LoVo (cell line): ENCODE measurements around the gene PSMF1.
A peak's percentile ranks its signal among the peaks of the same experiment; 100 is the strongest.

ENCODE experiments used
- DNase-seq: peaks from one replicate; pipeline ENCODE4 v3.0.0-alpha.2; 2016; ENCODE audit warnings: low spot score

PSMF1 gene

DNA sequence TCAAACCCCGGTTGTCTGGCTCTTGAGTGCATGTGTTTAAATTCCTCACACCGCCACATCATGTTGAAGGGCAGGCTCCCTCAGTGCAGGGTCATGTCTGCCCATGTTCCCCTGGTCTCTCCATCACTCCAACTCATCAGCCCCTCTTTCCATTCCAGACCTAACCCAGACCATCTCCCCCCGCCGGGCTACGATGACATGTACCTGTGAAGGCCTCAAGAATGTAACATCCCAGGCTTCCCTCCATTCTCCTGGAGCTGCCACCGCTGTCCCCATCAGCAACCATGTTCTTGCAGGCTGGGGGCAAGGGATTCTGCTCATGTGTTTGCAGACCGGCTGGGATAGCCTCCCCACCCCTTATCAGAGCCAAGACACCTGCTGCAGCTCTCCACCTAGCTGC is 46.5 kb downstream of the PSMF1 start:
- no peak for DNase-seq

DNA sequence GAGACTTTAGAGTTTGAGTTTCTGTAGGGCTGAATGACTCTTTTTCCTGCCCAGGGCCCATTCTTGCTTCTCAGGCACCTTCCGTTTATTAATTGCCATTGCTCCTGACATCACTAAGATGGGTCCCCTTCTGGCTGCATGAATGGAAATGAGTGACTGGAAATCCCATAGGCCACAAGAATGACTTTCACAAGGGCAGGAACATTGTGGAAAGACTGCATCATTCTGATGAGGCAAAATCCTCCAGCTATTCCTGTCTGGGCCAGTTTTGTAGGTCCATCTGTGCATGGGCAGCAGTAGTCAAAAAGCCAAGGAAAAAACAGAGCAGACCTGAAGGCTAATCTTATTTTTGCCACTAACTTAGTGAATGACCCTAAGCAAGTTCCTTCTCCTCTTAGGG is 47.1 kb downstream of the PSMF1 start:
- DNase-seq, result no peak

DNA sequence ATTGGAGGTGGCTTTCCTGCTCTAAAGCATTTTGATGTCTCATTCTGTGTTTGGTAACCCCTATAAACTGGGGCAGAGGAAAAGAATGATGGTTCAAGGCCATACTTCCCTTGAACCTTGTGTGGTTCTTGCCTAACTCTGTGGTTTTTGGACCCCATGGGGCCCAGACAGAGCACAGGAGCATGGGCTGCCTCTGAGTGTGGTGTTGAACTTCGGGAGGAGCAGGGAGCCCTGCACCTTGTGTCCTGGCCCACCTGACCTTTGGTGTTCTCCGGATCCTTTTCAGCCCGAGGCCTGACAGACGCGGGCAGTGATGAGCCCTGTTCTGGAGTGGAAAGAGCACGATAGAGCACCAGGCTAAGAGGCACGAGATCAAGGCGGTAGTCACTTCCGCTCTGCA is 47.5 kb downstream of the PSMF1 start:
- no peak for DNase-seq

DNA sequence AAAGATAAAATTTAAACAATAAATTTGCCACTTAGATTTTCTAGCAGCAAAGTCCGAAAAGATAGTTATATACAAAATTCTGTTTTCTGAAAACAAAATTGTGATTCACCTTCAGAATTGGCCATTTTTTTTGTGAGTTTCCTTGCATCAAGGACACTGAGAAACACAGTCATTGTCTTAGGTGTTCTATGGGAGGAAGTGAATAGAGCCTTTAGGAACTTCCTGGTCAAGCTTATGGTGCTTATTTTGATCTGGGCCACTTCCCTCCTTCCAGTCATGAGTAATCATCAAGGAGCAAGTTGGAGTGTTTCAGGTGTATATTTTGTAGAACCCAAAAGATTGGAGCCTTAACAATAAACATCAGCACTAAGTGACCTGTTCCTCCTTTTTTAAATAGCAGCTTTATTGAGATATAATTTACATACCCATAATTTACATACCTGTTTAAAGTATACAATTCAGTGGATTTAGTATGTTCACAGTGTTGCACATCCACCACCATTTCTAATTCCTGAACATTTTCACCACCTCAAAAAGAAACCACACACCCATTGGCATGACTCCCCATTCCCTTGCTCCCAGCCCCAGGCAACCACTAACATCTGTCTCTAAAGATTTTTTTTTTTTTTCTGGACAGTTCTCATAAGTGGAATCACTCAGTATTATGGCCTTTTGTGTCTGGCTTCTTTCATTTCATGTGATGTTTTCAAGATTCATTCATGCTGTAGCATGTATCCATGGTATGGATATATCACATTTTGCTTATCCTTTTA is 48.7 kb downstream of the PSMF1 start:
- no peak for DNase-seq

DNA sequence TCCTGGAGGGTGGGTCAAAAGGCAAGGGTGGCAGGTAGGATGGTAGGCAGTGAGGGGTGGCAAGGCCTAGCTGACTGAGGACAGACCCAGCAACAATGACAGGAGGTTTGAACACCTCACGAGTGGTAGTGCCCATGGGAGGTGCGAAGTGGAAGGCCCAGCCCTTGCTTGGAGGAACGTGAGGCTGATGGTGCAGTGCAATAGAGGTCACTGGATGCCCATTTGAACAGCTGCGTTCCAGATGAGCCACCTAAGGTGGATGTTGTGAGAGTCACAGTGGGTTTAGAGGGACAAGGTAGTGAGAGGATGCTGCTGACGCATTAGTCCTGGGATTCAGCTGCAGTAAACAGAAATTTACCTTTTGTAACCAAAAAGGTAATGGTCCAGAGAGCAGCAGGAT is 50.8 kb downstream of the PSMF1 start:
- DNase-seq, result no peak

GRCh38 chr20:1171461-1172093 is 53.2 kb downstream of the PSMF1 start:
- DNase-seq, result no peak

- DNase-seq, result no peak
These were observed 55.3 kb downstream of the PSMF1 start for GRCh38 chr20:1173698-1174097.

DNA sequence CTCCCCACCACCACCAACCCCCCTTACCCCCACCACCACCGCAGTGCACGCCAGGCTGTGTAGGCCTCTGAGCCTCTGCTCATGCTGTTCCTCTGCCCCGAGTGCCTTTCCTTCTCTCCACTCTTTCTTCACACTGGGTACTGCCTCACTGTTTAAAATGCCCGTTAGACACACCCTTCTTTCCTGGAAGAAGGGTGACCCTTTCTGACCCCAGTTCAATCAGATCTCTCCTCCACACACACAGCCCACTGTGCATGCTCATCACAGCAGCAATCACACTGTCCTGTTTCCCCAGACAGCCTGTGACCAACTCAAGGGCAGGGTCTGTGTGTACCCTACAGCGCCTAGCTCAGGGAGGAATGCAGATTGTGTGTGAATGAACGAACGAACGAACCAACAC is 56.4 kb downstream of the PSMF1 start:
- no peak for DNase-seq

GRCh38 chr20:1177680-1178079 is 59.3 kb downstream of the PSMF1 start:
- DNase-seq, result no peak

- DNase-seq, result no peak
These were observed 59.7 kb downstream of the PSMF1 start for GRCh38 chr20:1178103-1178502.

GRCh38 chr20:1178623-1179022 is 60.2 kb downstream of the PSMF1 start:
- no peak for DNase-seq

DNA sequence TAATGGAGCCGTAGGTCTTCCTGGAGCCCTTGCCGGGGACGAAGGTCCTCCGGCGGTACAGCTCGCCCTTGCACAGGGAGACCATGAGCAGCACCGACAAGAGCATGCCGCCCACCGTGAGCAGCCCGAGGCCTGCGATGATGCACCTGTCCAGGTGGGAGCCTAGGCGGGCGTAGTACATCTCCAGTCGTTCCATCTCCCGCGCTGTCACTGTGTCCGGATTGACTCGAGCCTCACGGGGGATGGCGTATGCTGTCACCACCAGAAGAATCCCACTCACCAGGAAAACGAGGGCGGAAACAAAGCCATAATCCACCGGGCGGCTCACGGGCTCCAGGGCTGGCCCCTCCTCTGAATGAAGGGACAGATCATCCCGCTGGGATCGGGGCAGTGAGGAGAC is 62.5 kb downstream of the PSMF1 start:
- DNase-seq, result no peak

DNA sequence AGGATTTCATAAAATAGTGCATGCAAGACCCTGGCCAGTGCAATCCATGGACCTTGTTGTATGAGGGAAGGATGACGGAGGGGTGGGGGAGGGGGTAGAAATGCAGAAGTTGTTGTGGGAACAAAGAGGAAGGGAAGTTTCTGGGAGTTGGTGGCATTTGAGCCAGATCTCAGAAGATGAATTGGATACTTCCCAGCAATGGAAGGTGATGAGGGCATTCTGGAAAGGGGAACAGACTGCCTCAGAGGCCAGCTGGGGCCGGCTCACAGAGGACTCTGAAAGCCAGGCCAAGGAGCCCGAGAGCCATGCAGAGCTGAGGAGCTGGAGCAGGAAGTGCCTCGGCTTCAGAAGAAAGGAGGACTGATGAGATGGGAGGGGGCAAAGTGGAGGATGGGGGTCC is 63.7 kb downstream of the PSMF1 start:
- no peak for DNase-seq

DNA sequence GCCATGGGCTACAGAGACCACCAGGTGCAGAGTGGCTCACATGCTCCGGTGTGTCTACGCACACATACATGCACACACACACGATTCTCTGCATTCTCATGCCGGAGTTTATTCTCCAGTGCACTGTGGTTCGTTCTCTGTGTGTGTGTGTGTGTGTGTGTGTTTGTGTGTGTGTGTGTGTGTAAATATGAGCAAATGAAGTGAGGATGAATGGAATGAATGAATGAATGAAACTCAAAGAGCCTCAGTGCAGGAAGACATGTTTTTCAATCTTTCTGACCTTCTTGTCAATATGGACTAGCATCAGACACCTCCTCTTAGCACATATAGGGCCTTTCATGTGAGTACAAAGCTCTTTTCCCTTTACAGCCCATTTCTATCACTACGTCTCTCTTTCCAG is 64.8 kb downstream of the PSMF1 start:
- DNase-seq, result no peak

- no peak for DNase-seq
These were observed 65.8 kb downstream of the PSMF1 start for GRCh38 chr20:1184260-1184637.

DNA sequence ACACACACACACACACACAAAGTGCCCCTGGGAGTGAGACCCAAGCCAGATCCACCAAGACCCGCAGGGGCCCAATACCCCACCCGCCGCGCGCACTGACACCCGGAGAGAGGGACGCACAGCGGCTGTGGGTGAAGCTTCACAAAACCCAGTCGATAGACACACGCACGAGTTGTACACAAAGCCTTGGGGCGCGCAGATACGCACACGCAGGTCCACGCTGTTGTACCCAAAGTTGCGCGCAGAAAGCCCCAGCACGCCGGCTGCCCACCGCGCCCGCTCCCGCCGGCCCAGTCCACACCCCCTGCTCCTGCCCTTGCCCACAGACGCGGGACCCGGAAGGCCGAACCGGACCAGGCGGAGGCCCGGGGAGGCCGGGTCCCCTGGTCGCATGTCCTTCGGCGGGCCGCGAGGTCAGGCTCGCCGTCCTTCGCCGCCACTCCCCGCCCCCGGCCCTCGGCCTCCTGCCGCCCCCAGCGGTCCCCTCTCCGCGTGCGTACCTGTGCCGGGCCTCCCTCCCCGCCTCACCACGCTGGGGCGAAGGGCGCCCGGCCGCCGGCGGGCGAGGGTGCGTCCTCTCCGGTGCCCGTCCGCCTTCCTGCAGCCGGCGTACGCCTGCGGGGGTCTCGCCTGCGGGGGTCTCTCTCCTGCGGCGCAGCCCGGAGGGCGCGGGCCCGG is 66.4 kb downstream of the PSMF1 start, which contains the start of gene TMEM74B:
Gene TMEM74B (minus strand): TSS at position 344 of the 678 bp plus-strand sequence. CDS start 1,180 bp downstream, outside the sequence.
- DNase-seq, result no peak

DNA sequence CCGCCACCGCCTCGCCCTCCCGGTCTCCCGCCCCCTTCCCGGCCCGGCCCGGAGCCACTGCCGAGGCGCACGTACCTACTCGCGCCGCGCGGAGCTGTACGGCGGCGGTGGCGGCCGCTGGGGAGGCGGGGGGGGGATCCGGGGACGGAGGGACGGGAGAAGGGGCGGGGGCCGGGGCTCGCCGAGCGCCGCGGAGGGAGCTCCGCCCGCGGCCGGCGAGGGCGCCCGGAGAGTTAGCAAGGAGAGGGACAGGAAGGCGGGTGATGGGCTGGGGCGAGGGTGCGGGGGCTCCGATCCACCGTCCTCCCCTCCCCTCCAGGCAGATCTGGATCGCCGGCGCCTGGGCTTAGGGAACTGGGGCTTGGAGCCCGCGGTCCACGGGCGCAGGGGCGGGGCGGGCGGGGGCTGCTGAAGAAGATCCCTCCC is 66.9 kb downstream of the PSMF1 start:
- peak; percentile 7 for DNase-seq

DNA sequence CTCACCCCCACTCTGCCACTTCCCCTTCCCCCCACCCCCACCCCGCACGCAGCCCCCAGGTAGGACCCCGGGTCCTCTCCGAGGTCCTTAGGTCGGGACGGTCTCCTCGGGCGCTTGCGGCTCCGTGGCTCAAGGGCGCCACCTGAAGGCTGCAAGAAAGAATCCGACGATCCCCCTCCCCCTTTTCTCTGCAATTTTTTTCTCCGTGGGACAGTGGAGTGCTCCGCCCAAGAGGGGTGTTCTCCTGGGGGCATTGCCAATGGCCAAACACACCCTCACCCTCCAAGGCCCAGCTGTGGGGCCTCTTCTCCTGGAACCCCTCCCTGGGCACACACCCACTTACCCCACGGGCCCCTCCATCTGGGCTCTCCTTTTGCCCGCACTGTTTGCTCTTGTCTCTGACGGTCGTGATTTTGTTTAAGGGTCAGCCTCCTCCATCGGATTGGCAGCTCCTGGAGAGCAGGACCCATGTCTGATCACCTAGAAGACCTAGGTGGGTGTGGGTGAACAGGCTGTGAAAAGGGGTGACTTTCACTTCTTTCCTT is 67.5 kb downstream of the PSMF1 start:
- DNase-seq, result peak; percentile 57

DNA sequence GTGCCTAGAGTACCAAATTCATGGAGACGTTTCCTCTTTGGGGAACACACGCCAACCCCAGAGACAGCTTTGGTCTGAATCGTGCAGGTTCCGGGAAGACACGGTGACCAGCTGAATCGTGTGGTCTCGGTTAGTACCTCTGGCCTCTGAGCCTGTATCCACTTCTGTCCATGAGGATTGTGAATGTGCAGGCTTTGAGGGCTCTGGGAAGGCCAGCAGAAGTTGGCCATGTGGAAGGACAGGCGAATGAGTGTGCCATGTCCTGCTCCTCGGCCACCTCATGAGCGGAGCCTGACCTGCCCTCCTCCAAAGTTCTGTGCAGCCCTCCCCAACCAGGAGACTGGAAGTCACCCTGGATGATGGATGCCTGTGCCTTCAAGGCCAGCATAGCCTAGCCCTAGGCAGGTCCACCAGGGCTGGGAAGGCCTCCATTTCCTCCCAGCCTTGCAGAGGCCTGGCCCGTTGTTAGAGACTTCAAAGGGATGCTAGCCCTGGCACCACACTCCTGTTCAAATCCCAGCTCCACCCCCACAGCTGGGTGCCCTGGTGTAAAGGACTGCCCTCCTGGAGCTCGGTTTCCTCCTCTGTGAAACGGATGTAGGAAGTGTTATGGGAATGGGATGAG is 68.1 kb downstream of the PSMF1 start:
- no peak for DNase-seq

DNA sequence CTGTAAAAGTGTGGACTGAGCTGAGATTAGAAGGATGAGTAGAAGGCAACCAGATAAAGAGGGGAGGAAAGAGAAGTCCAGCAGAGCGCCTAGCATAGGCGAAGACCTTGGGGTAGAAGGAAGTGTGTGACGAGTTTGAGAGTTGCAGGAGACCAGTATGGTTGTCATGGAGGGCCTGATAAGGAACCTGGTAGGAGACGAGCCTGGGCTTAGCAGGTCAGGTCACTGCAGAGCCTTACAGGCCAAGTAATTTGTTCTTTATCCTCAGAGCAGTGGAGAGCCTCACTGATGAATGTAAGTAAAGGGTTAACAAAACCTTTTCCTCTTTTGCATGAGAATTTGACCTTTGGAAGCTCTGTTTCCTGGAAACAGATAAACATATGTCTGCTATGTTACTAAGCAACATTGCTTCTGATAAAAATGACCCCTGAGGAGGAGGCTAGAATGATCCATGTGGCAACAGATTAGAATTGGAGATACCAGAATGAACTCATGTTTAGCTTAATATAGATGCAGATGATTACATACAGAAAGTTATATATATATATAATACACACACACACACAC is 69.3 kb downstream of the PSMF1 start:
- no peak for DNase-seq

DNA sequence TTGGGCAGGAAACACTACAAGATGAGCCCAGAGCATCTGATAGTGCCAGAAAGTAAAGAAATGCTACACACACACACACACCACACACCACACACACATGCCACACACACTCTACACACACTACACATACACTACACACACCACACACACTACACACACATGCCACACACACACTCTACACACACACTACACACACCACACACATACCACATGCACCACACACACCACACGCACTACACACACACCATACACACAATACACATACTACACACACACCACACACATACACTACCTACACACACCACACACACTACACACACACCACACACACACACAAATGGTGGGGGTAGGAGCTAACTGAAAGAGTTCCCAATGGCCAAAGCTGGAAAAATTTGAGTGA is 69.9 kb downstream of the PSMF1 start:
- DNase-seq, result no peak

DNA sequence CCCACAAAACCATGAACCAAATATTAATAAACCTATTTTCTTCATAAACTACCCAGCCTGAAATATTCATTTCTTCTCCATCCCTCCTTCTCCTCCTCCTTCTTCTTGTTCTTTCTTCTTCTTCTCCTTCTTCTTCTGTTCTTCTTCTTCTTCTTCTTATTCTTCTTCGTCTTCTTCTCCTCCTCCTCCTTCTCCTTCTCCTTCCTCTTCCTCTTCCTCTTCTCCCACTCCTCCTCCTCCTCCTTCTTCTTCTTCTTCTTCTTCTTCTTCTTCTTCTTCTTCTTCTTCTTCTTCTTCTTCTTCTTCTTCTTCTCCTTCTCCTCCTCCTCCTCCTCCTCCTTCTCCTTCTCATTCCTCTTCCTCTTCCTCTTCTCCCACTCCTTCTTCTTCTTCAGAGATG is 71.4 kb downstream of the PSMF1 start:
- DNase-seq, result no peak
